ENCODE results near the gene RGS6. TPM values are rescaled to one million over a fixed set of nuclear protein-coding genes. Genes with fewer than 3 reads are reported as not detected.

The RGS6 gene
- total RNA-seq, 1 donor from 2014 or later = 7.6 TPM

GRCh38 chr14:72237722-72238666 lies 305.8 kb downstream of the RGS6 start:
- DNase-seq (ENCODE audit: low spot score) = no peak

- no peak for DNase-seq (ENCODE audit: low spot score)
These were observed 311.4 kb downstream of the RGS6 start for GRCh38 chr14:72243309-72244293.

- no peak for DNase-seq (ENCODE audit: low spot score)
These were observed 315.8 kb downstream of the RGS6 start for GRCh38 chr14:72247896-72248465.

GRCh38 chr14:72253503-72253902 lies 321.3 kb downstream of the RGS6 start:
- DNase-seq (ENCODE audit: low spot score) = no peak

GRCh38 chr14:72254202-72254936 lies 322.1 kb downstream of the RGS6 start:
- DNase-seq (ENCODE audit: low spot score) = no peak

- no peak for DNase-seq (ENCODE audit: low spot score)
These were observed 322.8 kb downstream of the RGS6 start for GRCh38 chr14:72254937-72255472.

- no peak for DNase-seq (ENCODE audit: low spot score)
These were observed 323.8 kb downstream of the RGS6 start for GRCh38 chr14:72256055-72256454.

- DNase-seq (ENCODE audit: low spot score) = no peak
These were observed 328.8 kb downstream of the RGS6 start for GRCh38 chr14:72261068-72261467.

- DNase-seq (ENCODE audit: low spot score) = no peak
These were observed 330.5 kb downstream of the RGS6 start for GRCh38 chr14:72262771-72263170.

- no peak for DNase-seq (ENCODE audit: low spot score)
These were observed 332.5 kb downstream of the RGS6 start for GRCh38 chr14:72264716-72265115.

GRCh38 chr14:72270147-72270727 lies 338.0 kb downstream of the RGS6 start:
- no peak for DNase-seq (ENCODE audit: low spot score)

GRCh38 chr14:72270749-72271148 lies 338.5 kb downstream of the RGS6 start:
- DNase-seq (ENCODE audit: low spot score) = no peak

- DNase-seq (ENCODE audit: low spot score) = no peak
These were observed 343.0 kb downstream of the RGS6 start for GRCh38 chr14:72275242-72275641.

- DNase-seq (ENCODE audit: low spot score) = no peak
These were observed 346.1 kb downstream of the RGS6 start for GRCh38 chr14:72278316-72278715.

GRCh38 chr14:72284176-72284575 lies 351.9 kb downstream of the RGS6 start:
- no peak for DNase-seq (ENCODE audit: low spot score)

GRCh38 chr14:72290241-72290640 lies 358.0 kb downstream of the RGS6 start:
- no peak for DNase-seq (ENCODE audit: low spot score)

- DNase-seq (ENCODE audit: low spot score) = no peak
These were observed 359.9 kb downstream of the RGS6 start for GRCh38 chr14:72291908-72292688.

- DNase-seq (ENCODE audit: low spot score) = no peak
These were observed 360.4 kb downstream of the RGS6 start for GRCh38 chr14:72292689-72293024.

GRCh38 chr14:72301352-72301751 lies 369.1 kb downstream of the RGS6 start:
- no peak for DNase-seq (ENCODE audit: low spot score)
